ENCODE measurements around the gene HMGB3. TPM values are rescaled to one million over a fixed set of nuclear protein-coding genes. Genes with fewer than 3 reads are reported as not detected.

Gene HMGB3
- total RNA-seq, 4 donors from 2014 or later, result 6.3 to 23.3 (median 13.9) TPM

GRCh38 chrX:151013164-151013743 is 30.1 kb downstream of the HMGB3 start:
- intact Hi-C loops (cut with DNase I; ENCODE audit: low total_unique reads), result no loop called here
- TF ChIP-seq CTCF (IDR thresholded peaks at IDR 0.05) (no peak), POLR2A (IDR thresholded peaks at IDR 0.05) (no peak)
- WGBS, 2 donors, result 71 to 83% methylated on average over 3 to 5 of the region's 5 CpGs
- no peak overlapping the region for H3K4me3 ChIP-seq (ENCODE audit: low read depth, poor library complexity, severe bottlenecking)
- no peak for DNase-seq (ENCODE audit: low spot score in 2 of 2)

GRCh38 chrX:151015684-151016083 is 32.5 kb downstream of the HMGB3 start:
- intact Hi-C loops (cut with DNase I; ENCODE audit: low total_unique reads), result no loop called here

GRCh38 chrX:151019856-151020255 is 36.7 kb downstream of the HMGB3 start:
- TF ChIP-seq CTCF (IDR thresholded peaks at IDR 0.05) (no peak), POLR2A (IDR thresholded peaks at IDR 0.05) (no peak)
- no peak overlapping the region for H3K4me3 ChIP-seq (ENCODE audit: low read depth, poor library complexity, severe bottlenecking)
- intact Hi-C loops (cut with DNase I; ENCODE audit: low total_unique reads), result no loop called here
- no peak for DNase-seq (ENCODE audit: low spot score in 2 of 2)
- 29 to 36% methylated on average over 2 of the region's 2 CpGs for WGBS, 2 donors

More at GRCh38 chrX:151015684-151016083, 32.5 kb downstream of the HMGB3 start:
- H3K4me3 ChIP-seq (ENCODE audit: low read depth, poor library complexity, severe bottlenecking), result no peak overlapping the region
- DNase-seq (ENCODE audit: low spot score in 2 of 2), result no peak
- TF ChIP-seq CTCF (IDR thresholded peaks at IDR 0.05) (no peak), POLR2A (IDR thresholded peaks at IDR 0.05) (no peak)
- WGBS, 2 donors, result 69 to 71% methylated on average over 3 to 4 of the region's 4 CpGs

- DNase-seq (ENCODE audit: low spot score in 2 of 2), result no peak
- intact Hi-C loops (cut with DNase I; ENCODE audit: low total_unique reads), result no loop called here
- TF ChIP-seq CTCF (IDR thresholded peaks at IDR 0.05), result no peak
- no peak for TF ChIP-seq POLR2A (IDR thresholded peaks at IDR 0.05)
- H3K4me3 ChIP-seq (ENCODE audit: low read depth, poor library complexity, severe bottlenecking), result no peak overlapping the region
These were observed 47.7 kb downstream of the HMGB3 start for GRCh38 chrX:151030845-151031244.

- no peak overlapping the region for H3K4me3 ChIP-seq (ENCODE audit: low read depth, poor library complexity, severe bottlenecking)
- WGBS, 2 donors, result 56 to 79% methylated on average over 7 of the region's 7 CpGs
- no peak for TF ChIP-seq CTCF (IDR thresholded peaks at IDR 0.05)
- no peak for TF ChIP-seq POLR2A (IDR thresholded peaks at IDR 0.05)
- no peak for DNase-seq (ENCODE audit: low spot score in 2 of 2)
- intact Hi-C loops (cut with DNase I; ENCODE audit: low total_unique reads), result no loop called here
These were observed 48.3 kb downstream of the HMGB3 start for GRCh38 chrX:151031391-151031975.

GRCh38 chrX:151039351-151039750 is 56.2 kb downstream of the HMGB3 start:
- TF ChIP-seq POLR2A (IDR thresholded peaks at IDR 0.05) (no peak), CTCF (IDR thresholded peaks at IDR 0.05) (no peak)
- intact Hi-C loops (cut with DNase I; ENCODE audit: low total_unique reads), result no loop called here
- WGBS, 2 donors, result 56 to 58% methylated on average over 2 of the region's 2 CpGs
- no peak overlapping the region for H3K4me3 ChIP-seq (ENCODE audit: low read depth, poor library complexity, severe bottlenecking)
- DNase-seq (ENCODE audit: low spot score in 2 of 2), result no peak

Data from lower leg skin (tissue), 4 donors.